Activated T-cell treated with anti-CD3 and anti-CD28 coated beads, Interleukin-2, amount 50 U/mL, for 24 hours (primary cell): ENCODE measurements around the gene PLXNA3.
A peak's percentile ranks its signal among the peaks of the same experiment; 100 is the strongest.

Source experiments
- DNase-seq: peaks from one replicate; pipeline ENCODE4 v3.0.0-alpha.2; 2020
- H3K27ac Mint-ChIP-seq: 2 replicates; pipeline ENCODE4 v1.8.0; 2020; ENCODE audit warnings: mild to moderate bottlenecking, mixed read lengths
- H3K27me3 Mint-ChIP-seq: 2 replicates; pipeline ENCODE4 v1.8.0; 2020; ENCODE audit warnings: mixed read lengths
- H3K36me3 Mint-ChIP-seq: 2 replicates; pipeline ENCODE4 v1.8.0; 2020; ENCODE audit warnings: low read depth, mixed read lengths
- H3K4me1 Mint-ChIP-seq: 2 replicates; pipeline ENCODE4 v1.8.0; 2020; ENCODE audit warnings: low read depth, mixed read lengths
- H3K4me3 Mint-ChIP-seq: 2 replicates; pipeline ENCODE4 v1.8.0; 2020; ENCODE audit warnings: mild to moderate bottlenecking, moderate library complexity, mixed read lengths
- H3K9me3 Mint-ChIP-seq: 2 replicates; pipeline ENCODE4 v1.8.0; 2020; ENCODE audit warnings: mixed read lengths

Gene PLXNA3

DNA sequence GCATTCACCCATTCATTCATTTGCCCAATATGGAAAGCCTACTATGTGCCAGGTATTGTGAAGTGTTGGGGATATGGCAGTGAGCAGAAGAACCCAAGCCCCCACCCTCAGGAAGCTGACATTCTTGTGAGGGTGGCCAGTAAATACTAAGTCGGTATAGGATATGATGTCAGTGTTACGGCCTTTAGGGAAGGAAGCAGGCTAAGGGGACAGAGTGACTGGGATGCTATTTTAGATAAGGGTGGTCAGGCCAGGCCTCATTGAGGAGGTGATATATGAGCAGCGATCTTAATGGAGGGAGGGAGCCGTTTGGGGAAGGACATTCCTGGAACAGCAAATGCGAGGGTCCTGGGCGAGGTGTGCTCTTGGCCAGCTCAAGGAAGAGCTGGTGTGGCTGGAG, 27.6 kb upstream of the PLXNA3 start:
- peaks cover 14% of the 10 kb centered on the region for H3K27me3 Mint-ChIP-seq
- no peak for DNase-seq
- no peak overlapping the region for H3K4me3 Mint-ChIP-seq
- peaks cover 35% of the 10 kb centered on the region for H3K36me3 Mint-ChIP-seq
- H3K27ac Mint-ChIP-seq = peak overlapping the region; percentile 51
- H3K4me1 Mint-ChIP-seq = peaks cover 24% of the 10 kb centered on the region
- no peaks in the 10 kb centered on the region for H3K9me3 Mint-ChIP-seq

DNA sequence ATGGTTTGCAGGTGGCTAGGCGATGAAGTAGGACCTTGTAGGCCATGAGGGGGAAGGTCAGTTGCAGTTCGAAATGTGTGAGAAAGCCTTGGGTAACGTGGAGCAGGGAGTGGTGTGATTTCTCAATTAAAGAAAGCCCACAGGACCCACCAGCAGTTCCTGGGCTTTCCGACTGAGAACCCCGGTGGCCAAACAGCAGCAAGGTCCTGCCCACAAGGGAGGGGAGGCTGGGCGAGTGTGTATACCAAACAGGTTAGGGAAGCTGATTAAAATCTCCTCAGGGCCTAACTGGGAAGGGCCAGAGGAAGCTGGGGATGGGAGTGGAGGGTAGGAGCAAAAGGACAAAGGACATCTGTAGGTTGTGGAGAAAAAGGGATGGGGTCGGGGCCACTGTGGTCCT, 27.2 kb upstream of the PLXNA3 start:
- Mint-ChIP-seq H3K4me1 (peaks cover 25% of the 10 kb centered on the region), H3K4me3 (no peak overlapping the region), H3K36me3 (peaks cover 39% of the 10 kb centered on the region), H3K9me3 (no peaks in the 10 kb centered on the region), H3K27ac (peak overlapping the region; percentile 23), H3K27me3 (peaks cover 14% of the 10 kb centered on the region)
- no peak for DNase-seq

GRCh38 chrX:154431341-154431740, 26.7 kb upstream of the PLXNA3 start:
- H3K9me3 Mint-ChIP-seq = no peaks in the 10 kb centered on the region
- H3K4me1 Mint-ChIP-seq = peaks cover 29% of the 10 kb centered on the region
- no peak overlapping the region for H3K4me3 Mint-ChIP-seq
- H3K36me3 Mint-ChIP-seq = peaks cover 43% of the 10 kb centered on the region
- no peak for DNase-seq
- no peak overlapping the region for H3K27ac Mint-ChIP-seq
- peaks cover 14% of the 10 kb centered on the region for H3K27me3 Mint-ChIP-seq

DNA sequence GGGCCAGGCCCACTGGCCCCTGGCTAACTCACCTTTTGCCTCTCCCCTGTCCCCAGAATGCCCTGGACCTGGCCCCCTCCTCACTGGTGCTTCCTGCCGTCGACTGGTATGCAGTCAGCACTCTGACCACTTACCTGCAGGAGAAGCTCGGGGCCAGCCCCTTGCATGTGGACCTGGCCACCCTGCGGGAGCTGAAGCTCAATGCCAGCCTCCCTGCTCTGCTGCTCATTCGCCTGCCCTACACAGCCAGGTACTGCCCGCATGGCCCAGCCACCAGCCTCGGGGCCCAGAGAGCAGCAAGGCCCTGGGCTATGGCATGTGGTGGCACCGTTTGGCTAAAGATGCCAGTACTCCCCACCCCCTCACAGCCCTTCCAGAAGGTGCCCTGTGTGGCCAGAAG, 25.9 kb upstream of the PLXNA3 start:
- Mint-ChIP-seq H3K4me3 (no peak overlapping the region), H3K27me3 (peaks cover 14% of the 10 kb centered on the region), H3K36me3 (peaks cover 45% of the 10 kb centered on the region), H3K4me1 (peaks cover 31% of the 10 kb centered on the region), H3K9me3 (no peaks in the 10 kb centered on the region), H3K27ac (no peak overlapping the region)
- DNase-seq = no peak

- no peak overlapping the region for H3K4me3 Mint-ChIP-seq
- H3K27ac Mint-ChIP-seq = no peak overlapping the region
- no peaks in the 10 kb centered on the region for H3K9me3 Mint-ChIP-seq
- peaks cover 14% of the 10 kb centered on the region for H3K27me3 Mint-ChIP-seq
- DNase-seq = no peak
- H3K36me3 Mint-ChIP-seq = peaks cover 56% of the 10 kb centered on the region
- peaks cover 28% of the 10 kb centered on the region for H3K4me1 Mint-ChIP-seq
Observed at GRCh38 chrX:154433605-154434004, 24.5 kb upstream of the PLXNA3 start.

- peaks cover 66% of the 10 kb centered on the region for H3K36me3 Mint-ChIP-seq
- peaks cover 26% of the 10 kb centered on the region for H3K4me1 Mint-ChIP-seq
- no peak for DNase-seq
- H3K27me3 Mint-ChIP-seq = peaks cover 14% of the 10 kb centered on the region
- no peak overlapping the region for H3K27ac Mint-ChIP-seq
- no peaks in the 10 kb centered on the region for H3K9me3 Mint-ChIP-seq
- H3K4me3 Mint-ChIP-seq = no peak overlapping the region
Observed at GRCh38 chrX:154434394-154435168, 23.5 kb upstream of the PLXNA3 start.

- Mint-ChIP-seq H3K27me3 (peaks cover 14% of the 10 kb centered on the region), H3K27ac (no peak overlapping the region), H3K4me1 (peaks cover 23% of the 10 kb centered on the region), H3K9me3 (no peaks in the 10 kb centered on the region), H3K4me3 (no peak overlapping the region), H3K36me3 (peaks cover 71% of the 10 kb centered on the region)
- no peak for DNase-seq
Observed at GRCh38 chrX:154435171-154435733, 22.8 kb upstream of the PLXNA3 start.

DNA sequence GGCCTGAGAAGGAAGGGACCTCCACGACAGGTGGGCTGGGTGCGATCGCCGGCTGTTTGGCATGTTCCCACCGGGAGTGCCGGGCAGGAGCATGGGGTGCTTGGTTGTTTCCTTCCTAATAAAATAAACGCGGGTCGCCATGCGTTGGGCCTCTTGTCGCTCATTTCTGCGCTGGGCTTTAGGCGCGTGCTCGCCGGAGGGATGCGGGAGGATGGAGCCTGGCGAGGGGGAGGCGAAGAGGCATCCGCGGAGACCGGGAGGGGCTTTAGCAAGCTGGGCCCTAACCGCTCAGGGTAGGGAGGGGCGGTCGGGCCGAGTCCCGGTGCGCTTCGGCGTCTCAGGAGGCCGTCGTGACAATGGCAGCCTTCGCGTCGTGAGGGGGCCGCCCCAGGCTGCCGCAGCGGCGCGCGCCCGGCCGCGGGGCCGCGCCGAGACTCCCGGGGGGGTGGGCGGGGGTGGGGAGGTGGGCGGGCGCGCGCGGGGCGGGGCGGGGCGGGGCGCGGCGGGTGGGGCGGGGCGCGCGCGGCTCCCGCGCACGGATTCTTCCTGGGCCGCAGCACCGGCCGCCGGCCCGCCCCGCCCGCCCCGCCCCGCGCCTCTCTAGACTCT, 21.6 kb upstream of the PLXNA3 start:
- H3K9me3 Mint-ChIP-seq = no peaks in the 10 kb centered on the region
- H3K4me1 Mint-ChIP-seq = peaks cover 24% of the 10 kb centered on the region
- DNase-seq = peak; percentile 71
- H3K4me3 Mint-ChIP-seq = peak overlapping the region; percentile 76
- H3K36me3 Mint-ChIP-seq = peaks cover 78% of the 10 kb centered on the region
- peak overlapping the region; percentile 90 for H3K27ac Mint-ChIP-seq
- H3K27me3 Mint-ChIP-seq = peaks cover 10% of the 10 kb centered on the region

GRCh38 chrX:154436983-154437752, 20.9 kb upstream of the PLXNA3 start, which contains the start of gene GDI1:
TSS of gene GDI1 (plus strand) at chrX:154437154. CDS start at chrX:154437255, 101 bp downstream.
- Mint-ChIP-seq H3K4me1 (peaks cover 26% of the 10 kb centered on the region), H3K4me3 (peak within 1 kb of the TSS; percentile 87), H3K27me3 (peaks cover 6% of the 10 kb centered on the region), H3K9me3 (no peaks in the 10 kb centered on the region), H3K36me3 (peaks cover 82% of the 10 kb centered on the region), H3K27ac (peak within 1 kb of the TSS; percentile 90)
- DNase-seq = peak; percentile 73

DNA sequence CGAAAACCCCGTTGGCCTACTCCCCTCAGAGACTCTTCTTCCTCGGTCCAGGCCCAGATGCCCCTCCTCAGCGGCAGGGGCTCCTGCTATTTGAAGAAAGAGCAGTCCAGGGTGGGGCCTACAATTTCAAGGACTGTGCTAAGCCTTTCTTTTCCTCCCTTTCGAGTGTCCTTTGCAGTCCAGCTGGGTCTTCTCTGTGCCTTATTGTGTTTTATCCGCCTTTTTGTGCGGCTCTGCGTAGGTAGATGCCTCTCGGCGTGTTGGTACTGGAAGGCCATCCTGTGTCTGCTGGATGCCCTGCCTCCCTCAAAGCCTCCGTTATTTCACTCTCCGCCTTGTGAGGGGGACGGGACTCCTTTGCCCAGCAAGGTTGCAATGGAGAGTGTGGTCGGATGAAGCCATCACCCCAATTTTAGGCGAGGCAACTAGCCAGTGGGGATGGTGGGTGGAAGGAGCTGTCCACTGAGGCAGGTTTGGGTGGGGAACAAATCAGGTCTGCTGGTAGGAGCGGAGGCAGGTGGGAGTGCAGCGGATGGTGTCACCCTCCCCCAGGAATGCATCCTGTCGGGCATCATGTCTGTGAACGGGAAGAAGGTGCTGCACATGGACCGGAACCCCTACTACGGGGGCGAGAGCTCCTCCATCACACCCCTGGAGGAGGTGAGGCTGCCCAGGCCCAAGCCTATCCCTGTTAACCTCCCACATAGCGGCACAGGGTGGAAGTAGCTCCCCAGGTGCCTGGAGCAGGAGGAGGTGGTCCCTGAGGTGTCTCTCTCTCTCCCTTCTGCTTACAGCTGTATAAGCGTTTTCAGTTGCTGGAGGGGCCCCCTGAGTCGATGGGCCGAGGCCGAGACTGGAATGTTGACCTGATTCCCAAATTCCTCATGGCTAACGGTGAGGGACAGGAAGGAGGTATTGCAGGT, 19.8 kb upstream of the PLXNA3 start:
- H3K4me3 Mint-ChIP-seq = peak overlapping the region; percentile 87
- H3K9me3 Mint-ChIP-seq = no peaks in the 10 kb centered on the region
- peaks cover 5% of the 10 kb centered on the region for H3K27me3 Mint-ChIP-seq
- H3K36me3 Mint-ChIP-seq = peaks cover 81% of the 10 kb centered on the region
- peak overlapping the region; percentile 85 for H3K27ac Mint-ChIP-seq
- peaks cover 29% of the 10 kb centered on the region for H3K4me1 Mint-ChIP-seq
- no peak for DNase-seq

DNA sequence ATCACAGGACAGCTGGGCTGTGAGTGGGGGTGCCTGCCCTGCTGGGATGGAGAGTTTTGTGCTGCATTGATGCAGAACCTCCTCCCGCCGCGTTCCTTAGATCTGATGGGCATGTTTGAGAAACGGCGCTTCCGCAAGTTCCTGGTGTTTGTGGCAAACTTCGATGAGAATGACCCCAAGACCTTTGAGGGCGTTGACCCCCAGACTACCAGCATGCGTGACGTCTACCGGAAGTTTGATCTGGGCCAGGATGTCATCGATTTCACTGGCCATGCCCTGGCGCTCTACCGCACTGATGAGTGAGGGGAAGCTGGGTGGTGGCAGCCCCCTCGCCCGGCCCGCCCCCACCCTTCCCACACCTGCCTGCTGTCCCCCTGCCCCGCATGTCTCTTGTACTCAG, 18.2 kb upstream of the PLXNA3 start:
- Mint-ChIP-seq H3K27me3 (peaks cover 3% of the 10 kb centered on the region), H3K9me3 (no peaks in the 10 kb centered on the region), H3K36me3 (peaks cover 70% of the 10 kb centered on the region), H3K4me1 (peaks cover 33% of the 10 kb centered on the region), H3K27ac (no peak overlapping the region), H3K4me3 (no peak overlapping the region)
- DNase-seq = no peak

- H3K36me3 Mint-ChIP-seq = peaks cover 60% of the 10 kb centered on the region
- H3K4me3 Mint-ChIP-seq = no peak overlapping the region
- H3K9me3 Mint-ChIP-seq = no peaks in the 10 kb centered on the region
- peaks cover 33% of the 10 kb centered on the region for H3K4me1 Mint-ChIP-seq
- peak overlapping the region; percentile 40 for H3K27ac Mint-ChIP-seq
- DNase-seq = no peak
- H3K27me3 Mint-ChIP-seq = peaks cover 3% of the 10 kb centered on the region
Observed at GRCh38 chrX:154440623-154441357, 17.3 kb upstream of the PLXNA3 start.

DNA sequence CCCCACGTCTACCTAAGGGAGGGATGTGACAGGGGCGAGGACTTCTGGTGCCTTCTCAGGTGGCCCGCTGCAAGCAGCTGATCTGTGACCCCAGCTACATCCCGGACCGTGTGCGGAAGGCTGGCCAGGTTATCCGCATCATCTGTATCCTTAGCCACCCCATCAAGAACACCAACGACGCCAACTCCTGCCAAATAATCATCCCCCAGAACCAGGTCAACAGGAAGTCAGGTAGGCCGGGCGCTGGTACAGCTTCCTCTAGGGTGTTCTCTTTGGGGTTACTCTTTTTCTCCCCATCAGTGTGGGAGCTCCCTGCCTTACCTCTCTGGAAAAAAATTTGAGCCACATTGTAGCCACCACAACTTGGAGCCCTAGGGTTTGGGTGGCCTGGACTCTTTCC, 16.5 kb upstream of the PLXNA3 start:
- H3K4me3 Mint-ChIP-seq = no peak overlapping the region
- H3K4me1 Mint-ChIP-seq = peaks cover 31% of the 10 kb centered on the region
- DNase-seq = no peak
- H3K27me3 Mint-ChIP-seq = peaks cover 3% of the 10 kb centered on the region
- H3K27ac Mint-ChIP-seq = no peak overlapping the region
- H3K36me3 Mint-ChIP-seq = peaks cover 60% of the 10 kb centered on the region
- H3K9me3 Mint-ChIP-seq = no peaks in the 10 kb centered on the region
